DMS114 treated with DMSO at 0.1 percent for 48 hours (cell line): ENCODE measurements around the gene SS18L1.

Experiments used
- DNase-seq: peaks from one replicate; lab custom pipeline; 2025; ENCODE audit not compliant: unreplicated experiment; lab: John Stamatoyannopoulos, UW

Gene SS18L1

DNA sequence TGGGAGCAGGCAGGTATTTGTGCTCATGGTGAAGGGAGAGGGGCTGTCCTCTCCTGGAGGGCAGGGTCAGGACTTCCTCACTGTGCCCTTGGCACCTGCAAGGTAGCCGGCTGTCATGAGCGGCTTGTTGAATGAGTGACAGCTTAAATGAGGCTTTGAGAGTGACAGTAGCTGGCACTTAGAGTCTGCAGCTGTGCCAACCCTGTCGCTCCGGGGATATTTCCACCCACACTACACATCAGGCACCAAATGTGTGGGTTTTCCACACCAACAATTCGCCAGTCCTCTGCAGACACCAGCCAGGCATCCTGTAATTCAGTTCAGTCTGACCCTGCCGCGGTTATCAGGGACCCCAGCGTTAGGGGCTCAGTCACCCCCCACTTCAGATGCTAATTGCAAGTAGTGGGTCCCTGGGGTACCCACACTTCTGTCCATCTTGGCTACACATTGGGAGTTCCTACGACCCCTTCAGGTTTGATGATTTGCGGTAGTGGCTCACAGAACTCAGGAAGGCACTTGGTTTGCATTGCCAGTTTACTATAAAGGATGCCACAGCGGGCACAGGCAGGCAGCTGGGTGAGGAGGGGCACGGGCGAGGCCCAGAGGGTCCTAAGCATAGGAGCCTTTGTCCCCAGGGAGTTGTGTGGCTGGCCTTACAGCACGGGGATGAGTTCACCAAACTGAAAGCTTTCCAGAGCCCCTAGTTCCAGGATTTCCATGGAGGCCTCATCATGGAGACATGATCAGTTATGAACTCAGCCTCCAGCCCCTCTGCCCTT, 48.4 kb downstream of the SS18L1 start:
- DNase-seq = no peak

DNA sequence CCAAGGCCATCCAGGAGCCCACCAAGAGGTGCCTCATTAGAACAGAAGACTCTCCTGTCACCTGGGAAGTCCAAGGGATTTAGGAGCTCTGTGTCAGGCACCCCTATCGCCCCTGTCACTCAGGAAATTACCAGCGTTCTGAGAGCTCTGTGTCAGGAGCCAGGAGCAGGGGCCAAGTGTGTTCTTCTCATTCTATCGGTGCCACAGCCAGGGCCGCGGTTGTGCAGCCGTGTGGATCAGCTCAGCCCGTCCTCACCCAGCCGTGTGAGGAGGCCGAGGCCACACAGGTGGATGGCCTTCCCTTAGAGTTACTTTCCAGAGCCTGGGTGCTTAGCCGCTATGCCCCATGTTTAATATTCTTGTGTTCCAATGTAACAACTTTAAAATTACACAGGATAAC, 49.1 kb downstream of the SS18L1 start:
- DNase-seq = no peak

DNA sequence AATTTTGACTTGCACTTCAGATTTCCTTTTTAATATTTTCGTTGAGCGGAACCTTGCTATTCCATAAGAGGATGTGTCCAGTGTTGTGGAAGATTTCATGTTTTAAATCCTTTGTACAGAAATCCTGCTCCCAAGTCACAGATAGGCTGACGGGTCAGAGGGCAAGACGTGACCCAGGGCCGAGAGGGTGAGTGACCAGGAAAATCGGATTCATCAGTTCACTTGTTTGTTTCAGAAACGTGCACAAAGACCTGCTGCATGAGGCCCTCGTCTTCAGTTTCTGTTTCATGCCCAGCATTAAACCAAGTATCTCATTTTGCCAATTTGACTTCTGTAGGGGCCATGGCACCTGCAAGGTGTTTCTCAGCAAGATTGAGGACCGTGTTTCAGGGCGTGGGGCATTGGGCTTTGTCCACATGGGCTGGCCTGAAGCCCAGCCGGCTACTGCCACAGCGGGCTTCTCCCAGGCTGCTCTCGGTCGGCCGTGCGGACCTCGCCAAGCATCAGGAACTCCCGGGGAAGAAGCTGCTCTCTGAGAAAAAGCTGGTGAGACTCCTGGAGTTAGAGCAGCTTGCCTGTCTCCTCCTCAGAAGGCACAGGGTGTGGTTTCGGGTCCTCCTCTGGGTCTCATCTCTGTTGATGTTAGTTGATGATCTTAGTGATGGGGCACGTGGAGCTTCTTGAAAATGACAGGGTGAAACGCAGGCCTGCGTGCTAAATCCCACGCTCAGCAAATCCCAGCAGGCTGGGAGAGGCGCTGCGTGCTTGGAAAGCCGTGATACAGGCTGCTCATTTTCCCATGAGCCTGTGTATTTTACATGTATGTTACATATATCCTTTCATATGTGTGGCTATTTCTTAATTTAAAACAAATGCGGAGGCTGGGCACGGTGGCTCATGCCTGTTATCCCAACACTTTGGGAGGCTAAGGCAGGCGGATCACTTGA, 49.8 kb downstream of the SS18L1 start:
- DNase-seq = no peak

DNA sequence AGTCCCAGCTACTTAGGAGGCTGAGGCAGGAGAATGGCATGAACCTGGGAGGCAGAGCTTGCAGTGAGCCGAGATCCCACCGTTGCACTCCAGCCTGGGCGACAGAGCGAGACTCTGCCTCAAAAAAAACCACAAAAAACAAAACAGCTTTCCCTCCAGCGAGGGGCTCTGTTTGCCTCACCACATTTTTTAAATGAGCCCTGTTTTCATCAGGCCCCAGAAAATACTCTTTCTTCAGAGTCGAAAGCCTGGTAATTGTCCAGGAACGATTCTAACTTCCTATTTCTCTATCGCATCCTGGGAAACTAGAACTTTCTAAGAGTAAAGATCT, 51.5 kb downstream of the SS18L1 start:
- DNase-seq = no peak

DNA sequence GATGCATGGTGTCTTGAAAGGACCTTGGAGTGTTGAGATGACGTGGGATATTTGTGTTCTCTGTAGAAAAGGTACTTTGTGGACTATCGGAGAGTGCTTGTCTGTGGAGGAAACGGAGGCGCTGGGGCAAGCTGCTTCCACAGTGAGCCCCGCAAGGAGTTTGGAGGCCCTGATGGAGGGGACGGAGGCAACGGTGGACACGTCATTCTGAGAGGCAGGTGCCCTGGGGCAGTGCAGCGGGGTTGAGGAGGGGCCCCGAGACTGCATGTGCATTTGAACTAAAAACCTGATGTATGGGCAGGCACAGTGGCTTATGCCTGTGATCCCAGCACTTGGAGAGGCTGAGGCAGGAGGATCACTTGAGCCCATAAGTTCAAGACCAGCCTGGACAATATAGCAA, 52.2 kb downstream of the SS18L1 start:
- DNase-seq = no peak

DNA sequence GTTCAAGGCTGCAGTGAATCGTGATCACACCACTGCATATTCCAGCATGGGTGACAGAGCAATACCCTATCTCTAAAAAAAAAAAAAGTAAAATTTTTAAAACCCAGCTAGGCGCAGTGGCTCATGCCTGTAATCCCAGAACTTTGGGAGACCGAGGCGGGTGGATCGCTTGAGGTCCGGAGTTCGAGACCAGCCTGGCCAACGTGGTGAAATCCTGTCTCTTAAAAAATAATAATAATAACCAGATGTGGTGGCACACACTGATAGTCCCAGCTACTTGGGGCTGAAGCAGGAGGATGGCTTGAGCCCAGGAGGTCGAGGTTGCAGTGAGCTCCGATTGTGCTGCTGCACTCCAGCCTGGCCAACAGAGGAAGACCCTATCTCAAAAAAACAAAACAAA, 52.7 kb downstream of the SS18L1 start:
- no peak for DNase-seq

DNA sequence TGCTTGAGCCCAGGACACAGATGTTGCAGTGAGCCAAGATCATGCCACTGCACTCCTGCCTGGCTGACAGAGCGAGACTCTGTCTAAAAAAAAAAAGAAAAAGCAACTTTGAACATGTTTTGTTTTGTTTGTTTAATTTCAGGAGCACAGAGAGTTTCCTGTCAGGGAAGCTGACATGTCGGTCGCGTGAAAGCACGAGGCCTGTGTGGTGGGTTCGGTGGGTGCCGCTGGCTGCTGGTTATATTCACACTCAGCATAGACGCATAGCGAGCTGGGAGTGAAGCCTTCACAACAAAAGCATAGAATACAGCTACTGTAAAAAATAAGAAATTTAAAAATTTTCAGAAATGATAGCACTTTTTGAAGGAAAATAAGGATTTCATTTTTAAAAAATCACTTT, 53.7 kb downstream of the SS18L1 start:
- no peak for DNase-seq

DNA sequence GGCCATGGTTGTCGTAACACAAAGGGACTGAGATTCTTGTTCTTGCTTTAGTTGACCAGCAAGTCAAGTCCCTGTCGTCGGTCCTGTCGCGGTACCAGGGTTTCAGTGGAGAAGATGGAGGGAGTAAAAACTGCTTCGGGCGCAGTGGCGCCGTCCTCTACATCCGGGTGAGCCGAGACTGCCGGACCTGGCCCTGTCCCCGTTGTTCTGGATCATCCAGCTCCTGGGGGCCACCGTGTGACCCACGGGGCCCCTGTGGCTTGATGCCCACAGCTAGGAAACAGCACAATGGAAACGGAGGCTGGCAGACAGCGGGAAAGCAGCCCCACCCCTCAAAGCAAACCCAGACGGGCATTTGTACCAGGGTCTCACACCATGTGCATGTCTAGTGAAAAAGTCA, 54.2 kb downstream of the SS18L1 start:
- no peak for DNase-seq

DNA sequence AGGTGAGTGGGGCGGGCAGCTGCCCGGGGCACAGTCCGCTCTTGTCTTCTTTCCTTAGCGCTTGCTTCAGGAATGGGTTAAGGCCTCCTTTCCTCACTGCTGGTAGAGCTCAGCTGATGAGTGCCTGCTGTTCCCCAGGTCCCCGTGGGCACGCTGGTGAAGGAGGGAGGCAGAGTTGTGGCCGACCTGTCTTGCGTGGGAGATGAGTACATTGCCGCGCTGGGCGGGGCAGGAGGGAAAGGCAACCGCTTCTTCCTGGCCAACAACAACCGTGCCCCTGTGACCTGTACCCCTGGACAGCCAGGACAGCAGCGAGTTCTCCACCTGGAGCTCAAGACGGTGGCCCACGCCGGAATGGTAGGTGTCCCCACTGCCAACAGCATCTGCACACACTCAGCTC, 54.9 kb downstream of the SS18L1 start:
- no peak for DNase-seq

DNA sequence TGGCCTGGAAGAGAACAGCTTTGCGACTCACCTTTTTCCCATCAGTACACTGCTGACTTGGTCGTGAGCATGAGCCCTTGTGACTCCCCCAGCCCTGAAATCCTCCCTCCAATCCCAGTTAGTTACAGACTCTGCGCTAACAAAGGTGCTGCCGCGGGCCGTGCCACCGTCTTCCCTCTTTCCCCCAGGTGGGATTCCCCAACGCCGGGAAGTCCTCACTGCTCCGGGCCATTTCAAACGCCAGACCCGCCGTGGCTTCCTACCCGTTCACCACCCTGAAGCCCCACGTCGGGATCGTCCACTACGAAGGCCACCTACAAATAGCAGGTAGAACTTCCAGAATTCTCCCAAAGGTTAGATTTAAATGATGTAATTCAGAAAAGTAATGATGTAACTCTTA, 55.4 kb downstream of the SS18L1 start:
- no peak for DNase-seq

DNA sequence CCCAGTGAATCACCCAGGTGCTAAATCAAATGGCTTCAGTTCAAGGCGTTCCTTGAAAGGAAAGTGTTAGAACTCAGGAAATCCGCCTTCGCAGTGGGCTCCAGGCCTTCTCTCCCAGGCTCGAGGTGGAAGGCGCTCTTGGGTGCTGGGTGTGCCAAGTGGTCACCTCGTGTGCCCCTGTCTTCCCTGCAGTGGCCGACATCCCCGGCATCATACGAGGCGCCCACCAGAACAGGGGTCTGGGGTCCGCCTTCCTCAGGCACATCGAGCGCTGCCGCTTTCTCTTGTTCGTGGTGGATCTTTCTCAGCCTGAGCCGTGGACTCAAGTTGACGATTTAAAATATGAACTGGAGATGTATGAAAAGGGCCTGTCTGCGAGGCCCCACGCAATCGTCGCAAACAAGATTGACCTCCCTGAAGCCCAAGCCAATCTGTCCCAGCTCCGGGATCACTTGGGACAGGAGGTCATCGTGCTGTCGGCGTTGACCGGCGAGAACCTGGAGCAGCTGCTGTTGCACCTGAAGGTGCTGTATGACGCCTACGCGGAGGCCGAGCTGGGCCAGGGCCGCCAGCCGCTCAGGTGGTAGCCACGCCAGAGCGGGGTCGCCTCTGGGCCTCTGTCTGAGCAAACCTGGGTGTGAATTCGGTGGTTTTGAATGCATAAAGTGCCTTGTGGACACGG, 57.1 kb downstream of the SS18L1 start:
- no peak for DNase-seq

DNA sequence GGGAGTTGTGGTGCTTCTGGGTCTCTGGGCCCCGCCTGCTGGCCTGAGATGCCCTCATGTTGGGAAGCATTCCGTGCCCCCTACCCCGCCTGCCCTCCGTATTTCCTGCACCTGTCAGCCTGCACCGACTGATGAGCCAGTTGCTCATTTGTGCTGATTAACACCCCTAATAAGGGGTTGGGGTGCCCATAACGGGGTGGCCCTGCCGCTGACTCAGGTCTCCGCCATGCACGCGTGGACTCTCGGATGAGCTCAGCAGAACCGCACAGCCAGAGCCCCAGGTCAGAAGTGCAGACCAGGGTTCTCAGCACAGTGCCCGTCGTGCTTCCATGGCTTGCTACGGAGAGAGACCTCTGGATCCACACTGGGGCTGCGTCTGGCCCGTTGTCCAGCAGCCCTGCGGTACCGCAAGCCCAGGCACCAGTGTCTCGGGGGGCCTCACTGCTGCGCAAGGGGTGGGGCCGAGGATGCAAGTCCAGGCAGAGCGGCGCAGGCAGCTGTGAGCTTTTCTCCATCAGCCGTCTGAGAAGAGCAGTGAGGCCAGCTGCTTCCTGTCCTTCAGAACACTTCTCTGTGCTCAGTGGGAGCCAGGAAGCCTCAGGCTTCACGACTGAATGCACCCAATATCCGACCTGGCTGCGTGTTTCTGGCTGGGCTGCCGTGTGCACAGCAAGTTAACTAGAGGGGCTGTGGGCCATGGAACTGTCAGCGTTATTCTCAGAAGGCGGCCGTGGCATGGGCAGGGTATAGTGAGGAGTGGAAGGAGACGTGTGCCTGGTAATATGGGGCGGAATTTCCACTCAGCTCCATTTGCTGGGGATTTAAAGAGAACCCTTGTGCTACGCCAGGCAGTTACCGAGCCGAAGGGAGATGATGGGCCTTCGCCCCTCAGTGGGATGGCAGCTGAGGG, 57.9 kb downstream of the SS18L1 start:
- no peak for DNase-seq

DNA sequence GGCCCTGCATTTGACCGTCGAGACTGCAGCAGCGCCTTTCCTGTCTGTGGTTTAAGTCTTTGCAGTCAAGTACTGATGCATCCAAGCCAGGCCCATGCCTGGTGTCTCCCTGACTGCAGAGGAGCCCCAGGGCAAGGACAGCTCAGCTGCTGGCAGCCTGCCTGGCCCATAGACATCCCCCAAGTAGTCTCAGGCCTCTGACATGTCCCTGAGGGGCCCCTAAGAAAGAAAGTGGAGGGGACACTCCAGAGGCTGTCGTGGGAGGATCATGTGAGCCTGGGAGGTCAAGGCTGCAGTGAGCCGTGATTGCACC, 58.5 kb downstream of the SS18L1 start:
- DNase-seq = no peak

DNA sequence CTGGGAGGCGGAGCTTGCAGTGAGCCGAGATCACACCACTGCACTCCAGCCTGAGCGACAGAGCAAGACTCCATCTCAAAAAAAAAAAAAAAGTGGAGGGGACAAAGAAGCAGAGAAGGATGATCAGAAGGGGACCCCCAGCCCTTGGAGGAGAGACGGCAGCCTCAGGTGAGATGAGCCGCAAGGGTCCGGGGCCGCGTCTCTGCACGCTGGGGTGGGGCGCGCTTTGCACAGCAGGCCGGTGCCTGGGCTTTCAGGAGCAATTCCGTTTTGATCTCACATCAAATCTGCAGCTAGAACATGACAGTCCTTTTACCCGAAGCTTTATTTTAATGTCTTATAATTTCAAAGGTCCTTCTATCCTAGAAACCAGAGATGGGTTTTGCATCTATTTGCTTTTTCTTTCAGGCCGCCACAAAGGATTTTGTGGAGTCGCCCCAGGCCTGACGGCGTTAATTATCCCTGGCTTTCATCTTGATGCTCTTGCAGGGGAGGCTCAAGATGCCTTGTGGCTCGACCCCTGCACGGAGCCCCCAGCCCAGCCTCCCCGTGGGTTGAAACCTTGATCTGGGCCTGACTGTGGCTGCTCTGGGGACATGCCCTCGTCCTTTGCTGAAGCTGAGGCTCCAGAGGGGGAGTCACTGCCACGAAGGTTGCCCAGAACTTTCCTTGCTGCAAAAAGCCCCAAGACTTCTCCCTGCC, 59.3 kb downstream of the SS18L1 start:
- DNase-seq = no peak

DNA sequence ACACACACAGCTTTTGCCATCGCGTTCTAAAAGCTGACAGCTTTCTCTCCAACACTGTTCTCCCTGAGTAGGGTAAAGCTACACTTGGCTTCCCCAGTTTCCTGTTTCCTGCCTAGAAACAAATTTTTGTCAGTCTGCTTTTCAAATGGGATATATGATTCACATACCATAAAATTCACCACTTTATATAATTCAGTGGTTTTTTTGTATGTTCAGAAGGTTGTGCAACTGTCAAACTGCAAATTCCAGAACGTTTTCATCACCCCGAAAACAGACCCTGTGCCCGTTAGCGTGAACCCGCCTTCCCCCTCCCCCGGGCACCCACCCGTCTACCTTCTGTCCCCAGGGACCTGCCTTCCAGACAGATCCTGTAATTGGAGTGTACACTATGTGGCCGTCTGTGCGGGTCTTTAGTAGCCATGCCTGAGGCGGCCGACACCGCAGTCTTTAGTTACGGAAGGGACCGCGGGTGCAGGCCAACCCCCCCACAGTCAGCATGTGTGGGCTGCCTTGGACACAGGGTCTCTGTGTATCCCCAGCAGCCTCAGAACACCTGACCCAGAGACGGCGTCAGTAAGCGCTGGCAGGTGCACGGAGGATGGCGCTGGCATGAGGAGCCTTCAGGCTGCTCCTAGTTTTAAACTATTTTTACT, 59.9 kb downstream of the SS18L1 start:
- DNase-seq = no peak

DNA sequence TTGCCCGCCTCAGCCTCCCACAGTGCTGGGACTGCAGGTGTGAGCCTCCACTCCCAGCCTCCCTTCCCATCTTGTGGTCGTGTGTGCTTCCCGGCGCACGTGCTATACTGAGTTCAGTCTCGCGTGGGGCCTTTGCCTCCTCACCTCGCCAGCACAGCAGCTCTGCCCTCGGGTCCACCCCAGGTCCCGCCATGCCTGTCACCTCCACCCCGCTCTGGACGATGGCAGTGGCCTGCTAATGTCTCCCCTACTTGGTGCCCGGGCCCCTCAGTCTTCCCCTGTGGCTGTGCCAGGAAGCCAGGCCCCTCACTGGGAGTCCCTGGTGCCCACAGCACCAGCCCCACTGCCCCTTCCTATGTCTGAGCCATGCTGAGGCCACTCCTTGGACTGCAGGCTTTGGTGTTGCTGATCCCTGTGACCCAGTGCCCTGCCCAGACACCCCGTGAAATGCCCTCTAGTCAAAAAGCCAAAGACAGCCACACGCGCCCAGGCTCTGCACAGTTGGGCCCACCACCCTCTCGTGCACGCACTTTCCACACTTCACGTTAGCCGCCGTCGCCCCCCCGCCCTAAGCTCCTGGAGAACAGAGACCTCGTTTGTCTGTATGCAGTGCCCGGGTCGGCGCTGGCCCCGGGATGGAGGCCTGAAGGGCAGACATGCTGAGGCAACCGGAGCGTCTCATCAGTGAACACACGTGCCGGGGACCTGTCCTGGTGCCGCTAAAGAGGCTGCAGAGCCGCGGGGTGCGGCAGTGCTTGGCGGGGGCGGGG, 62.2 kb downstream of the SS18L1 start:
- no peak for DNase-seq

DNA sequence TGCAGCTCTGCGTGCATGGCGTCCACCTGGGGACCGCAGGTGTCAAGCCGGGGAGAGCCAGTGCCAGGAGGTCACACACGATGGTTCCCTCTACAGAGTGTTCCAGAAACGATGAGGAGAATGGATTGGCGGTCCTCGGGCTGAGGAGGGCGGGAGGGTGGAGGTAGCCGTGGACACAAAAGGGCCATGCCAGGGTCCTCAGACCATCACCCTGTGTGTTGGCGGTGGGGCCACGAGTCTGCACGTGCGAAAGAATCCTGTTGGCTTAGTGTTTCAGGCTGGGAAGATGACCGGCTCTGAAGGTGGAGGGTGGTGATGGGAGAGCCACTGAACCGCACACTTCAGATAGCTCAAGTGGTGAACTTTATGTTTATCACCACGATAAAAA, 62.8 kb downstream of the SS18L1 start:
- no peak for DNase-seq

DNA sequence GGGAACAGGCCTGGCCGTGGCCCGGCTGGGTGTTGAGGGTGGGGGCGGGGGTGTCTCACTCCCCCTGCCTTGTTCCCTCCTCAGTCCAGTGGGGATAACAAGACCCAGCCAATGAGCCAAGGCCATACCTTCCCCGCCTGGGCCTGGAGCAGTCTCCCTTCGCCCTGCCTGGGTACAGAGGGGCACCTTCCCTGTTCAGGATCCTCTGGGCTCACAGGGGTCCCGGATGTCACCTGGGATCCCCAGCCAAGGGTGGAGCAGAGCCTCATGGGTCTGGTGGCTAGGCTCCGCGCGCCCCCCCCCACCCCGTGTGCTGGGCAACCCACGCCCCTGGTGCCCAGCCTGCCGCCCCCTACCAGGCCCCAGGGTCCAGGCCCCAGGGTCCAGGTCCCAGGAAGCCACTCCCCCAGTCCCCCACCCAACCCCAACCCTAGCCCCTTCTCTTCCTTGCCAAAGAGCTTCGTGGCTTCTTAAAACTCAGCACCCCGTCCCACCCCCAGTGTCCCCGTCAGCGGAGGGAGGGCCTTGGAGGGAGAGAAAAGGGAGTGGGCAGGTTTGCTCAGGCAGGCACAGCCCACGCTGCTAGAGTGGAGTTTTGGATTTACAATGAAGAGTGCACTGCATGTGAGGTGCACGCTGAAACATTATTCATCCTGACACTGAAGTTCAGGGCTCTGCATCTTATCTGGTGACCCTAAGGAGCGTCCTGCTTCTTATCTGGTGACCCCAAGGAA, 64.7 kb downstream of the SS18L1 start:
- DNase-seq = no peak
